ENCODE data around the gene ALOX5AP. TPM values are rescaled to one million over a fixed set of nuclear protein-coding genes. Genes with fewer than 3 reads are reported as not detected.

ALOX5AP gene
- total RNA-seq, 3 donors from 2014 or later = 5.1 to 13.8 (median 11.8) TPM

- no peaks in the 10 kb centered on the region for H3K4me1 ChIP-seq (ENCODE audit: low read depth)
- H3K4me3 ChIP-seq = no peak overlapping the region
- no peak for TF ChIP-seq CTCF (IDR thresholded peaks at IDR 0.05)
- H3K9me3 ChIP-seq = no peaks in the 10 kb centered on the region
- DNase-seq (no peak), ATAC-seq (no peak)
- intact Hi-C loops (cut with DNase I, micrococcal nuclease) = no loop called here
- H3K36me3 ChIP-seq (ENCODE audit: low read depth) = no peaks in the 10 kb centered on the region
Observed at GRCh38 chr13:30729801-30730200, 5.5 kb upstream of the ALOX5AP start.

GRCh38 chr13:30730526-30730925 is 4.8 kb upstream of the ALOX5AP start:
- DNase-seq = no peak
- no peak for TF ChIP-seq CTCF (IDR thresholded peaks at IDR 0.05)
- no peaks in the 10 kb centered on the region for H3K4me1 ChIP-seq (ENCODE audit: low read depth)
- H3K4me3 ChIP-seq = no peak overlapping the region
- no peaks in the 10 kb centered on the region for H3K9me3 ChIP-seq
- intact Hi-C loops (cut with DNase I, micrococcal nuclease) = no loop called here
- ATAC-seq = no peak
- no peaks in the 10 kb centered on the region for H3K36me3 ChIP-seq (ENCODE audit: low read depth)

GRCh38 chr13:30731361-30732045 is 3.8 kb upstream of the ALOX5AP start:
- DNase-seq (no peak), ATAC-seq (no peak)
- intact Hi-C loops (cut with DNase I, micrococcal nuclease) = no loop called here
- Histone ChIP-seq H3K4me1 (ENCODE audit: low read depth) (no peaks in the 10 kb centered on the region), H3K9me3 (no peaks in the 10 kb centered on the region), H3K4me3 (no peak overlapping the region), H3K36me3 (ENCODE audit: low read depth) (no peaks in the 10 kb centered on the region)
- TF ChIP-seq CTCF (IDR thresholded peaks at IDR 0.05) = no peak

- no peaks in the 10 kb centered on the region for H3K4me1 ChIP-seq (ENCODE audit: low read depth)
- no peaks in the 10 kb centered on the region for H3K36me3 ChIP-seq (ENCODE audit: low read depth)
- H3K4me3 ChIP-seq = no peak overlapping the region
- no peaks in the 10 kb centered on the region for H3K9me3 ChIP-seq
- intact Hi-C loops (cut with DNase I, micrococcal nuclease) = no loop called here
- ATAC-seq (no peak), DNase-seq (no peak)
- TF ChIP-seq CTCF (IDR thresholded peaks at IDR 0.05) = no peak
Observed at GRCh38 chr13:30732046-30732390, 3.3 kb upstream of the ALOX5AP start.

- TF ChIP-seq CTCF (IDR thresholded peaks at IDR 0.05) = no peak
- DNase-seq (no peak), ATAC-seq (no peak)
- no peaks in the 10 kb centered on the region for H3K4me1 ChIP-seq (ENCODE audit: low read depth)
- no peaks in the 10 kb centered on the region for H3K9me3 ChIP-seq
- H3K4me3 ChIP-seq = no peak overlapping the region
- H3K36me3 ChIP-seq (ENCODE audit: low read depth) = no peaks in the 10 kb centered on the region
- intact Hi-C loops (cut with DNase I, micrococcal nuclease) = no loop called here
Observed at GRCh38 chr13:30734439-30734838, 904 bp upstream of the ALOX5AP start.

- intact Hi-C loops (cut with DNase I, micrococcal nuclease) = no loop called here
- no peaks in the 10 kb centered on the region for H3K36me3 ChIP-seq (ENCODE audit: low read depth)
- DNase-seq = no peak
- no peaks in the 10 kb centered on the region for H3K4me1 ChIP-seq (ENCODE audit: low read depth)
- H3K9me3 ChIP-seq = no peaks in the 10 kb centered on the region
- ATAC-seq = no peak
- no peak for TF ChIP-seq CTCF (IDR thresholded peaks at IDR 0.05)
- no peak overlapping the region for H3K4me3 ChIP-seq
Observed at GRCh38 chr13:30735872-30736175, 481 bp downstream of the ALOX5AP start.
